Measurements from ENCODE around the gene IGSF21. TPM values are rescaled to one million over a fixed set of nuclear protein-coding genes. Genes with fewer than 3 reads are reported as not detected.

IGSF21 gene
- total and polyA plus RNA-seq, 12 donors = 0.18 to 16.4 (median 7.0) TPM

- Histone ChIP-seq H3K27ac (no peak overlapping the region), H3K36me3 (replicated peaks in 1 of 2) (no peaks in the 10 kb centered on the region), H3K9me3 (replicated peaks in 1 of 3) (no peaks in the 10 kb centered on the region), H3K4me3 (no peak overlapping the region), H3K27me3 (no peaks in the 10 kb centered on the region), H3K4me1 (replicated peaks in 1 of 2) (no peaks in the 10 kb centered on the region)
- intact Hi-C loops (cut with DNase I) = no loop called here
- WGBS, 4 donors = 84 to 88% (median 85%) methylated on average over 2 to 3 of the region's 3 CpGs
- no peak for DNase-seq
- TF ChIP-seq POLR2A (IDR thresholded peaks at IDR 0.05) = no peak
- TF ChIP-seq CTCF (IDR thresholded peaks at IDR 0.05) = no peak
Measured at GRCh38 chr1:18401921-18402320, 294.3 kb downstream of the IGSF21 start.

GRCh38 chr1:18404460-18404859 lies 296.9 kb downstream of the IGSF21 start:
- no peaks in the 10 kb centered on the region for H3K27me3 ChIP-seq
- H3K4me1 ChIP-seq (replicated peaks in 1 of 2) = no peaks in the 10 kb centered on the region
- TF ChIP-seq POLR2A (IDR thresholded peaks at IDR 0.05) (no peak), CTCF (IDR thresholded peaks at IDR 0.05) (no peak)
- no peaks in the 10 kb centered on the region for H3K9me3 ChIP-seq (replicated peaks in 1 of 3)
- H3K4me3 ChIP-seq = no peak overlapping the region
- H3K36me3 ChIP-seq (replicated peaks in 1 of 2) = no peaks in the 10 kb centered on the region
- 53 to 100% (median 80%) methylated on average over 1 to 3 of the region's 3 CpGs for WGBS, 4 donors
- DNase-seq = no peak
- H3K27ac ChIP-seq = no peak overlapping the region
- intact Hi-C loops (cut with DNase I) = no loop called here

DNA sequence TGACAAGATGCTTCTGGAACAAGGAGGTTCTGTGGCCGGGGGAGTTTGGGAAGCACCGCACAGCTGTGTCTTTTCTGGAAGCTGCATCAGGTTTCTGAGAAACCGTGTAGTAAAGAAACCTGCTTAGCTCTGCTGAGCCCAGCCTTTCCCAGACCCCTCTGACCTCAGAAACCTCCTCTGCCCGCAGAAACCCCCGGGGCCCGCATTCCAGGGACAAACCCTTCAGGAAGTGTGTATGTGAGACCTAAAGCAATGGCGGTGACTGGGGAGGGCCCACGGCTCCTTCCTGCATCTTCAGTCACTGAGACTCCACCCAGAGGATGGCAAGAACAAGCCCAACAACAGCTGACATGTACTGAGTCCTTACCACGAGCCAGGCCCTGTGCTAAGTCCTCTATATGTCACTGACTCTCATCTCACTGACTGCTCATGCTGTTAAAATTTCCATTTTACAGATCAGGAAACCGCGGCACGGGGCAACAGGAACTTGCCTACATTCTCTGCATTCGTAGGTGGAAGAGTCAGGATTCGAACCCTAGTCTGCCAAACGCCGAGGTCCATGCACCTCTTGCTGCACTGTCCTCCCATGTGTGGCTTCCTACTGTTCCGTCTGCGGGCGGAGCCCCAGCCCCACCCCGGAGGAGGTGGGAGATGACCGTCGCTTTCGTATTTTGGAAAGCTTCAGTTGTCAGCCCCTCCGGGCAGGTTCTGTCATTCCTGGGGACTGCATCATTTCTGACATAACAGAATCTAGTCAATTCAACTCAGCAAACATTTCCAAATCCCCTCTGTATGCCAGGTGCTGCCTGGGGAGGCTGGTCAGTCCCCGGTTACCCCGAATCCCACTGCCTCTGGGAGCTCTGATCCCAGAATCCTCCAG lies 299.8 kb downstream of the IGSF21 start:
- Histone ChIP-seq H3K9me3 (replicated peaks in 1 of 3) (no peaks in the 10 kb centered on the region), H3K36me3 (replicated peaks in 1 of 2) (no peaks in the 10 kb centered on the region), H3K27ac (no peak overlapping the region), H3K4me3 (no peak overlapping the region), H3K27me3 (no peaks in the 10 kb centered on the region), H3K4me1 (replicated peaks in 1 of 2) (no peaks in the 10 kb centered on the region)
- no peak for DNase-seq
- WGBS, 4 donors = 73 to 84% (median 75%) methylated on average over 21 to 26 of the region's 26 CpGs
- intact Hi-C loops (cut with DNase I) = no loop called here
- TF ChIP-seq CTCF (IDR thresholded peaks at IDR 0.05) (no peak), POLR2A (IDR thresholded peaks at IDR 0.05) (no peak)

- WGBS, 4 donors = 64 to 78% (median 68%) methylated on average over 9 to 12 of the region's 12 CpGs
- Histone ChIP-seq H3K27ac (no peak overlapping the region), H3K9me3 (replicated peaks in 1 of 3) (no peaks in the 10 kb centered on the region), H3K4me3 (no peak overlapping the region), H3K27me3 (no peaks in the 10 kb centered on the region), H3K36me3 (replicated peaks in 1 of 2) (no peaks in the 10 kb centered on the region), H3K4me1 (replicated peaks in 1 of 2) (no peaks in the 10 kb centered on the region)
- no peak for DNase-seq
- TF ChIP-seq POLR2A (IDR thresholded peaks at IDR 0.05) (no peak), CTCF (IDR thresholded peaks at IDR 0.05) (no peak)
- intact Hi-C loops (cut with DNase I) = no loop called here
Measured at GRCh38 chr1:18408656-18409370, 301.2 kb downstream of the IGSF21 start.
